HG03378 (cell line): ENCODE data around the gene FITM1.

Experiments
- ATAC-seq: cut with Tn5 transposase; IDR thresholded peaks from one replicate; pipeline ENCODE4 v1.9.1; 2021; ENCODE audit warnings: mild to moderate bottlenecking, moderate library complexity; ENCODE audit not compliant: unreplicated experiment

Gene FITM1

DNA sequence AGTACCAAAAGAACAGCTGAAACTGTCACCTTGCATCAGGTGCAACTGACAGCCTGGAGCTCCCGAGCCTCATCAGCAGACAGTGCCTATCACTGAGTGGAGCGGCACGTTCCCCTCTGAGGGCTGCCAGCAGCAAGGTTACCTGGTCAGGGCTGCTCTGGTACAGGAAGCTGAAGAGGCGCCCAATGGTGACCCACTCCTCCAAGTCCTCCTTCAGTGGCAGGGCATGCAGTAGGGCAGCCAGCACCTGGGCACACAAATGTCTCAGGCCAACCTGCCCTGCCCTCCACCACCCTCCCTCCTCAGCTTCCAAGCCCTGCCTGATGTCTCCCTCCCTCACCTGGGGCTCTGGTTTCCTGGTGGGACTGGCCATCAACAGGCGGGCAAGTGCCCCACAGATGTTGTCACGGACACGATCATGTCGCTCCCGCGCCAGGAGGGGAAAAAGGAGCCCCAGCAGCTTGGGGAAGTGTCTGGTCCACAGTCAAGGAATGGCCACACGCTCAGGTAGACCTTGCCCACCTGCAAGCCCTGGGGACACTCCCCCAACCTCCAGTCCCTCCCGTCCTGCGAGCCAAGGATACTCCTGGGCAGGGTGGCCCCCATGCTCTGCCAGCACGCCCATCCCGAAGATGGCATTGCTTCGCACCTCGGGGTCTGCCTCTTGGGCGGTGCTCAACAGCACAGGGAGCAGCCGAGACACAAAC is 51.1 kb downstream of the FITM1 start:
- no peak for ATAC-seq
